ELF-1 (cell line): ENCODE results near the gene SARDH.

ENCODE experiments used
- DNase-seq: peaks from one replicate; pipeline ENCODE4 v3.0.0-alpha.2; 2016; ENCODE audit warnings: low read depth, low spot score

SARDH gene

DNA sequence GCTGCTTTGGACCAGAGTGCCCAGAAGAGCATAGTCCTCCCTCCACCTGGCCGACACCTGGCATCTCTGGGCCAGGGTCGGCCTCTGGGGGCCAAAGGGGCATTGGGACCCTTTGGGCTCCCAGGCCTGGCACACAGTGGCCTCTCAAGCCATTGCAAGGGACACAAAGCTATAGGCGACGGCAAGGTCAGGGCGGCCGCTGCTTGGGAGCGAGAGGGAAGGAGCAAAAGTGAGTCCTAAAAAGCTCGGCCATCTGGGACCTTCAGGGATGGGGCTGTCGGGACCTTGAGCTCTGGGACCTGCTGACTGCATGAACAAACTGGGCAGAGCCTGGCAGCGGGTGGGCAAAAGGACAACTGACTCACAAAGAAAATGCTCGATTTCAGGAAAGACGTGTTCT, 88.1 kb downstream of the SARDH start:
- DNase-seq: no peak

DNA sequence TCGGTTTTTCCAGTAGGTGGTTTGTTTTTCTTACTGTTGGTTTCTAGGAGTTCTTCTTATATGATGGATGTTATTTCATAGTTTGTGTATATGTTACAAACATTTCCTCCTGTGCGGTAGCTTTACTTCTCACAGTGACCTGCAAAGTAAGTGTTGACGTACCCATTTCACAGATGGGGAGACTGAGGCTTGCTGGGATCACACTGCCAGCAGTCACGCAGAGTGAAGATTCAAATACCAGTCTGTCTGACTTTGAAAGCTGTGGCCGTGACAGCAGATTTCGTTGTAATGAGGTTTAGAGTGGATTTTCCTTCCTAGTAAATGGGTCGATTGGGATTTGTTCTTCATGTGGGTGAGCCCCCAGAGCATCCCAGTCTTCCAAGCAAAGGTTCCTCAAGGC, 89.0 kb downstream of the SARDH start:
- no peak for DNase-seq

DNA sequence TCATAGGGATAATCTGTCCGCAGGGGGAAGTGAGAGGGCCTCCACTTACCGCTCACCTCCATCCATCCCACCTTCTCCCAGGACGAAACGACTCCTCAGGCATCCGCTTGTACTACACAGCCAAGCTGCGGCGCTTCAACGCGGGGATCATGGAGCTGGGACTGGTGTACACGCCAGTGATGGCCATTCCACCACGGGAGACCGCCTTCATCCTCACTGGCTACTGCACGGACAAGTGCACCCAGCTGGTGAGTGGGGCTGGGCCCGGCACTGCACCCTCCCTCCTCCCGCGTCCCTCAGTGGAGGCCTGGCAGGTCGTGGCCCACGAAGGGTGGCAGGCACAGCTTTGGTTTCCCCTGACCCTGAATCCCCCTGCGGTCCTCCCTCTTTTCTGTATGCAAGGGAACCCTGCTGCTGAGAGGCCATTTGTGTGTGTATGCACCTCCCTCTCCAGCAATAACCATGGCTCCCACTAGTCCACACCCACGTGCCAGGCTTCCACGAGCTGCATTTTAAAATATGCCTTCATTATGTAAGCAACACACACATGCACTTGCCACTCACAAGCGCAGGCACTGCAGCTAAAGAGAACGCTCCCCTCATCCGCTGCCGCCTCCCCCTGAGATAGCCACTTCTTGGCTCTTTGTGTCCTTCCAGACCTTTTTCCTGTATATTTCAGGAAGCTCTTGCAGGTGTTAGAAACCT, 90.2 kb downstream of the SARDH start:
- no peak for DNase-seq

DNA sequence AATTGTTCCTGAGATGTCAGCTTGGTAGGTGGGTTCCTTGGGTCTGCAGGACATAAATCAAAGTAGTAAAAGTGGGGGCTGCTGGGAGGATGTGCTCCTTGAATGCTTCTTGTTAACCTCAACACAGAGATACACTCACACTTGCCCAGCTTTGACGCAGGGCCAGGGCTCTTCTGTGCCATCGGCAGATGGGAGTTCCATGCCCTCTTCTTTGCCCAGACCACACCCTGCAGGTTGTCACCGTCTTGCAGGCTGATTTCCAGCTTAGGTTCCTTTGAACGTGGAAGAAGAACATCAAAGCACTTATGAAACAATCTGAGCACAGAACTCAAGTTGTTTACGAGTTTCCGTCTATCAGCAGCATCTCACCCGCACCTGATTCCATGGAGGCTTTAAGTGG, 91.0 kb downstream of the SARDH start:
- DNase-seq: no peak

DNA sequence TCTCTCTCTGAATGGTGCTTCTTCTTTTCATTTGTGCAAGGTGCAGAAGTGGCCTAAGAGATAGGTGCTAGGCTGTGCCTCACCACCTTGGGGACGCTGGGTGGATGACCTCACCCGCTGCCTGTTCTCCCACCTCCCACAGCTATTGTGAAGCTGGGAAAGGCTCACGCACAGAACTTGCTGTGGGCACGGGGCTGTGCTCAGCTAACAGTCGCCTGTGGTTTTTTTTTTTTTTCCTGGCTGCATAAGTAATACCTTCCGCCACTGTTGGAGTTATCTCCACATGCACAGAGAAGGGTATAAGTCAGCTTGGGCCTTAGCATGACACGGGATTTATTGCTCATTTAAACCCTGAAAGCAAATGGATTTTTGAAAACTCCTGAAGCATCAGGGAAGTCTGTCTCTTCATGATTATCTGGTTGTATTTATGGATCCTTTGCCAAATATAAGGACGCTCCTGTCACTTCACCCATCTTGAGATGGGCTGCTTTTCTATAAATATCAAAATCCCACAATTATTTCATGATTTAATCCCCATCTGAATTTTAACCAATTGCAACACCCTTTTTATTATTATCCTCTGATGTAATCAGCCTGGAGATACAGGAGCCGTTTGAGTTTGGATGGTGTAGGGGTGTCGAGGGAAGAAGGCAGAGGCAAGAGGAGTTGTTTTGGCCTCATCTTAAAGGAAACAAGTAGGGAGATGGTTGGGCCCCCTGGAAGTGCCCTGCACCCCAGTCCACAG, 93.0 kb downstream of the SARDH start:
- DNase-seq: no peak

DNA sequence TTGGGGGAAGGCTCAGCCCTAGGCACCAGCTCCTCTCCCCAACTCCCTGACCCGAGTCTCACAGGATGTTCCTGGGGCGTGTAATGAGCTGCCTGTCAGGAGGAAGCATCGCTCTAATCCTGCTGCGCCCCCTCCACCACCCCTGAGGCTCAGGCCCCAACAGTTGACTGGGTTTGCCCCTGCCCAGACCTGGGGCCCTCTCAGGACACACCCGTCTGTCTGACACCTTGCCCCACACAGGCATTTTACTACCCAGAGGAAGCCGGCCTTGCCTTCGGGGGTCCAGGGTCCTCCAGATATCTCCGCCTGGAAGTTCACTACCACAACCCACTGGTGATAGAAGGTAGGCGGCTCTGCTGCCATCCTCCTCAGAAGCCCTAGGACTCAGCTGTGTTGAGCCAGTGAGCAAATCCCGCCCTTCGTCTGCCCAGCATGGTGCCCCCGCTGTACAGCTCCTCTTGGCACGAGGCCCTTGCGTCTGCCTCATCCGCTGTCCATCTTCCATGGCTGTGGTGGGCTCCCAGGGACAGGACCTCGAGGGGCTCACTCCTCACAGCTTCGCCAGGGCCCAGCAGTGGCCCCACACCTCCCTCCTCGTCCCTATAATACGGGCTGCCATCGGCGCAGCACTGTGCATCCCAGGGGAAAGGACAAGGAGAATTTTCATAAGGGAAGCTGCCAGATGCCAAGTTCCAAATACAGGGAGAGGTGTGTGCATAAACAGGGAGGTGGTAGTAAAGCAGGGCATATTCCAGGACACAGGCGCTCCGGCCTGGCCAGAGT, 94.0 kb downstream of the SARDH start:
- DNase-seq: no peak

DNA sequence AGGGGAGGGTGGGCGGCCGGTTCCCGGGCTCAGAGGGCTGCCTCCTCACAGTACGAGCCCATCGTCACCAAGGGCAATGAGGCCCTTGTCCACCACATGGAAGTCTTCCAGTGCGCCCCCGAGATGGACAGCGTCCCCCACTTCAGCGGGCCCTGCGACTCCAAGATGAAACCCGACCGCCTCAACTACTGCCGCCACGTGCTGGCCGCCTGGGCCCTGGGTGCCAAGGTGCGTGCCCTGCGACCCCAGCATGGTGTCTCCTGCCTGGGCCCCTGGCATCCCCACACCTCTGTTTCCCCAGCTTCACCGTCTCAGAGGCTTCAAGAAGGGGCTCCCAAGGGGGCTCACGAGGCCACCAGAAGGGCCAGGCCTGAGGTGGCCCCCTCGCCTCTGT, 94.8 kb downstream of the SARDH start:
- DNase-seq: no peak

DNA sequence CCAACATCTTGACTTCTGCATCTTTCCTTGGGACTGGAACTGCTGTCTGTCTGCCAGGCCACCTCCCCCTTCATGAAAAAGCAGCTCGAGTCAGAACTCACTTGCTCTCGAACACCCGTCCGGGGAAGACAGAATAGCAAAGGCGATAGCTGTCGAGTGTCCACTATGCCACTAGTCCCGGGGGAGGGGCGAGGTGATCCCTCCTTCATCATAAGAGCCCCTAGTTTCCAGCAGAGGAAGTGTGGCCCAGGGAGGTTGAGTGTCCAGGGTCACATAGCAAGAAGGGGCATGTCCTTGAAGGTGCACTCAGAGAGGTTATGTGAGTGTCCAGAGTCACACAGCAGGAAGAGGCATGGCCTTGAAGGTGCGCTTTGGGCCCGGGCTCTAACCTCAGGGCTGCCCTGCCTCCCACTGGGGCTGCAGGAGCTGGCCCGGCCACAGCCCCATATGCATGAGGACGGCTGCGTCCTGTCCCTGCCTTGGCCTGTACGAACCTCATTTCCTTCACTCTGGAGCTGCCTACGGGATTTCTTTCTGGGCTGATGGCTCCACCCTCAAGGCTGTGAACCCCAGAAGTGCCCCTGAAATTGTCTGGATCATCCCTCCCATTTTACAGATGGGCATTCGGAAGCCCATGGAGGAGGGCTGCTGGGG, 95.3 kb downstream of the SARDH start:
- no peak for DNase-seq

DNA sequence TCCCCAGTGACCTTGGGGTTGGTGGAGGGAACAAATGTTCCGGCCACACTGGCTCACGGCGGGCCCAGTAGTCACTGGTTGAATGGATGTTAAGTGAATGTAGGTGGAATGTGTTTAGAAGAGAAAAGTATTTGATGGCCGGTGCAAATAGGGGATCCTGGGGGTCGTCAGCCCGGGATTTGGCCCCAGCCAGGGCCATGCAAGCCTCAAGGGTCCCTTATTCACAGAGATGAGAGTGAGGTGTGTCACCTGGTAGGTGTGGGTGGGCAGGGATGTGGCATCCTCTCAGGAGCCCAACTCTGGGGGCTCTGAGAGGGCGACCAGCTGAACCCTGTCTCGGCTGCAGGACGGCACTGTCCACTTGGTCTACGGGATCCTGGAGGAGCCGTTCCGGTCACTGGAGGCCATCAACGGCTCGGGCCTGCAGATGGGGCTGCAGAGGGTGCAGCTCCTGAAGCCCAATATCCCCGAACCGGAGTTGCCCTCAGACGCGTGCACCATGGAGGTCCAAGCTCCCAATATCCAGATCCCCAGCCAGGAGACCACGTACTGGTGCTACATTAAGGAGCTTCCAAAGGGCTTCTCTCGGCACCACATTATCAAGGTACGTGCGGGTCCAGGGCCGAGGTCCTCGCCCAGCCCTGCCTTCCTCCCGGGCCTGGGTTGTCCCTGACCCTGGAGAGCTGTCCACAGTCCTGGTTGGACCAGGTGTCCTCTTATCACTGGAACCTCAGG, 96.1 kb downstream of the SARDH start:
- DNase-seq: no peak

DNA sequence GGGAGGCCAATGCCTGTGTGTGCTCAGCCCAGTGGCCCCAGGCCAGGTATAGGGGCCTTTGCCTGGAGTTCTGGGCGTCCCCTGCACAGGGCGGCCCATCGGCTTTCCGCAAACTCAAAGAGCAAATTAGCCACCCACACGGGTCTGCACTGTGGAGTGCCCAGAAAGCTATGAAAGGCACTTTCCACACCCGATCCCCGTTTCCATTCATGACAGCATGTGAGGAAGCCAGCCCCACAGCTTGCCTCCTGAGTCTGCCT, 96.8 kb downstream of the SARDH start:
- DNase-seq: no peak

DNA sequence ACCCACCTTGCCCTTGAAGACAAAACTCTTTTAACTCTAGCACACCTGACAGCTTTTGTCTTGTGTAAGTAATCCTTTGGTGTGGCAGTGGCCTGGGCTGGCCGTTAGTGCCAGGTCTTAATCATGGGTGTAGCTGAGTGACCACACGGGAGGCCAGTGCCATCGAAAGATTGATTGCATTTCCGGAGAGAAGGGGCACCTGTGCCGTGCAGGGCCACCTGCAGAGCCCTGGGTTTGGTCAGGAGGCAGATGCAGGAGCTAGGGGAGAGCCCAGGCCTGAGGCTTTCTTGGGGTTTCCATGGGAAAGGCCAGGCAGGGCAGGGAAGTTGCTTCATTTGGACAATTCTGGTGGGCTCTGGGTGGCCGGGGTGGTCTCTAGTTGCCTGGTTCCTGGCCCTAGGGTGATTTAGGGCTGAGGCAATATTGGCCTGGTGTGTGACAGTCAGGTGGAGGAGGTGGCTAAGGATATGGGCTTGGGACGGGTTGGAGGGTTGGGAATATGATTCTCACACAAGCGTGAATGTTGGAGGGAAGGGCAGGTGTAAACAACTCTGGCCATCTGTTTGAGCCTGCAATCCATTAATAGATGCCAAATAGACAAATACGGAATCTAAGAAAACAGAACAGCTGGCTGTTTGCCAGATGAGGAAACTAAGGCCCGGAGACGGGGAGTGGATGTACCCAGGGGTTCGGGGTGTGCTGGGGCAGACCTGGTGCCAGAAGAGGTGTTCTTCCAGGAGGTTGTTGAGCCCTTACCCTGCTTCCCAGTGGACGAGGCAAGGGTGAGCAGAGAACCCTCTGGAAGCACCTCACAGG, 97.4 kb downstream of the SARDH start:
- DNase-seq: no peak

DNA sequence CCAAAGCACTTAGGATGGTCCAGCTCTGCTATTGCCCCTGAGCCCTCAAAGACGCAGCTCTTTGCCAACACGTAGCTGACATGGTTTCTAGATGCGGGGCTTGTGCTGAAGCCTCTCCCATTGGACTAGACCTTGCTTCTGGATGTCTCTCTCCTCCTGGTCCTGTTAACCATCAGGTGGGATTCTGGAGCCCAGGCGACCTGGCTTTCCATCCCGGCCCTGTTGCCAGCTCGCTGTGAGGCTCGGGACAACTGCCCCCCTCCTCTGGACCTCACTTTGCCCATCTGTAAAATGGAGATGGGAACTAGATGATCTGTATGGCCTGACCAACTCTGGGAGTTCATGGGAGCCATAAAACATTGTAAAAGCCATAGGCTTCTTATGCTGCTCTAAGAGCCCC, 98.0 kb downstream of the SARDH start:
- no peak for DNase-seq

DNA sequence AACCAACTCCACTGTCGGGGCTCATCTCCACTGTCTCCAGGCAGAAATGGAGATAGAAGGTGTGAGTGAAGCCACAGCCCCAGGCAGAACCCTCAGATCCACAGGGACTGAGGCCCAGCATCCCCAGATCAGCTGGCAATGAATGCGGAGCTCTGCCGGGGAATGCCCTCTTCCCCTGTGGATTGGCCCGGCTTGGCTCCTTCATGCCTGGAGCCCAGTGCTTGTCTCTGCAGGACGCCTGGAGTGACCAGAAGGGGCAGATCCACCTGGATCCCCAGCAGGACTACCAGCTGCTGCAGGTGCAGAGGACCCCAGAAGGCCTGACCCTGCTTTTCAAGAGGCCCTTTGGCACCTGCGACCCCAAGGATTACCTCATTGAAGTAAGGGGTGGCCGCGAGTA, 98.5 kb downstream of the SARDH start:
- no peak for DNase-seq

DNA sequence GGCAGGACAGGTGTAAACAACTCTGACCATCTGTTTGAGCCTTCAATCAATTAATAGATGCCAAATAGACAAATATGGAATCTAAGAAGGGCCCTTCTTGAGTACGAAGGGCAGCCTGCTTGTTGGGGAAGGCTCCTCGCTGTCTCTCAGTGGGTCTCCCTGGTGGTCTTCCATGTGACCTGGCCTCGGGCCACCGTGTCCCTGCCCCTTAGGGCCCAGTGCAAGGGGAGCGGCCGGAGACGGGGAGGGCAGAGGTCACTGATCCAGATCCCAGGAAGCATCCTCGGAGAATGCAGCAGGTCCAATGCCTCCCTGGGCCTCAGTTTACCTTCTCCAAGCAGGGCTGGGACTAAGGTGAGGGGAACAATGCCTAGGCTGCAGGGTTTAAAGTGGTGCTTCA, 99.4 kb downstream of the SARDH start:
- DNase-seq: no peak

DNA sequence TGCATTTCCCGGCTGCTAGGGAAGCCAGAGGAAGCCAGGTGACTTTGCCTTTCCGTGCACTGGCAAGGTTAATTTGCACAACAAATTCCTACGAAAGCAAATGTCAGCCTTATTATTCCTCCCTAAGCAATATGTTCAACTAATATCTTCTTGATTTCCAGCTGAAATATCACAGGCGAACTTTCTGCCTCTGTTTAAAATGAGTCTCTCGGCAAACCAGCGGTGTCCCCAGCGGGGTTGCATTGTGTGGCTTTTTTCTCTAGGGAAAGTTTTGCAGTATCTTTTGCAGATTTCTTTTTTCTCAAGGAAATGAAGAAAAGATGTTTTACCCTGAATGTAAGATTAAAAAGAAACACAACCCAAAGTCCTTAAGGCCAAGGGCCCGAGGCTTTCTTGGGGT, 100.1 kb downstream of the SARDH start:
- DNase-seq: no peak

DNA sequence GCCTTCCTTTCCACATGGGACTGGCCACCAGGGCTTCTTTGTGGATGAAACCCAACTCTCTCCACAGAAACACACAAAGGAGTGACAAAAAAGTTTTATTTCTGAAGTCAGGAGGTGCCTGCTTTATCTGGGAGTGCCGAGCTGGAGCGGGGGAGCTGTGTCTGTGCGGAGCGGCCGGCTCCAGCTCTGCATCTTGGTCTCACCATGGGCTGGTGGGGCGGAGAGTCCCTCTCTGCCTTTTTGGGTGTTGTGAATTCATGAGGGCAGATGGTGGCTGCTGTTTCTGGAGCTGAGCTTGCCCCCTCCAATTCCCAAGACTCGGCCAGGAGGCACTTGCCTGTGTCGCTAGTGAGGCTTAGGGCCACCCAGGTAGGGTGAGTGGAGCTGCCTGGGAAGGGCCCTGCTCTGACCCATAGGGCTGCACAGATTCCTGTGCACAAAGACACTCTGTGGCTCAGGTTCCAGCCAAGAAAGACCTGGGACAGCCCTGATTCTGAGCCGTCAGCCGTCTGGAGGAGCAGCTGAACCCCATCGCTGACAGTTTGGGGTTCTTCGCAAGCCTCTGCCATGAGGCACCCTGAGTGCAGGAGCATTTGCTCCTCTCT, 100.6 kb downstream of the SARDH start:
- DNase-seq: no peak

DNA sequence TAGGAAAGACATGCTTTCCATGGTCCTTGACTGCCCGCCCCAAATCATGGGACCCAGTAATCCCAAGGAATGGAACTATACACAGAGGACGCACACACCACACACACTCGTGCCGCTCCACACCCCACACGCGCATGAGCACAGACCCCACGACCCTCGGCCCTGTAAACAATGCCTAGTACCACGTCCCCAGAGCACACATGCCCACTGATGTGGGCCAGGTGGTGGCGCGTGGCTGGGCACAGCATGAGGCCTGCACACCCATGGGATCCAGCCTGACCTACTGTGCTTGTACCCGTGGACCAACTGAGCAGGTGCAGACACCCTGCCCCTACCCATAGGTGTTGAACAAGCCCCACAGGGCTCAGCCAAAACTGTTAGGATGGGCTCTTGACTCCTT, 101.2 kb downstream of the SARDH start:
- DNase-seq: no peak

DNA sequence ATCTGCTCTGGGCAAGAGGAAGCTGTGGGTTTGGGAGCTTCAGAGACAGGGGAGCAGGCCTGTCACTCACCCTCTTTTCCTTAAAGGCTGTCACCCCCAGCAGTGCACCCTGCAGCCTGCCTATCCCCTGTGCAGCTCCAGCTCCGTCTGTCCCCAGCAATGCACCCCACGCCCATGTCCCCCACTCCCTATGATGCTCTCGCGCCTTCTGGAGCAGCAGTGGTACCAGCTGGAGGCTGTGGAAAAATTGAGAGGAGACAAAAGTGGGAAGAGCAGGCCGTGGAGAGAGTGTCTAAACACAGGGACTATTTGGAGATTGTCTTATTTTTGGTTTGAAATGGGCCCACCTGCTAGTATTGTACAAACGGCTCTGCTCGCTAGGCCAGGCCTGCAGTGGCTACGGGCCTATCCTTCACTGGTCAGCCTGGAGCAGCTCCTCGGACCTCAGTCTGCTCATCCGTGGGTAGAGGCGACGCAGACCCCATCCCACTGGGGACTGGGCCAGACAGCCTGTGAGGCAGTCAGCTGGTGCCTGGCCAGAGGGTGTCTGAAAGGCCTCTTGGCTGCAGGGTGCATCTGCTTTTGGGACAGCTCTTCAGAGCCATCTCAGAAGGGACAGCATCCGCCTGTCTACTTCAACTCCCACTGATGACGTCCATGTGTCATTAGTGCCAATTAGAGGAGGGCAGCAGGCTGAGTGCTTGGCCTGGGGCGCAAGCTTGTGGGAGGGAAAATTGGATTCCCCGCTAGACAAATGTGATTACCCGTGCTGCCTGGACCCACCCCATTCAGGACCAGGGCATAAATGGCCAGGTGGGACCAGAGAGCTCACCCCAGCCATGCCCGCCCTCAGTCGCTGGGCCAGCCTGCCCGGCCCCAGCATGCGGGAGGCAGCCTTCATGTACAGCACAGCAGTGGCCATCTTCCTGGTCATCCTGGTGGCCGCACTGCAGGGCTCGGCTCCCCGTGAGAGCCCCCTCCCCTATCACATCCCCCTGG, 102.3 kb downstream of the SARDH start, which contains the start of gene DBH:
TSS of gene DBH (plus strand) at position 831 of the 999 bp plus-strand sequence. CDS start at position 840, 9 bp downstream.
- DNase-seq: no peak

DNA sequence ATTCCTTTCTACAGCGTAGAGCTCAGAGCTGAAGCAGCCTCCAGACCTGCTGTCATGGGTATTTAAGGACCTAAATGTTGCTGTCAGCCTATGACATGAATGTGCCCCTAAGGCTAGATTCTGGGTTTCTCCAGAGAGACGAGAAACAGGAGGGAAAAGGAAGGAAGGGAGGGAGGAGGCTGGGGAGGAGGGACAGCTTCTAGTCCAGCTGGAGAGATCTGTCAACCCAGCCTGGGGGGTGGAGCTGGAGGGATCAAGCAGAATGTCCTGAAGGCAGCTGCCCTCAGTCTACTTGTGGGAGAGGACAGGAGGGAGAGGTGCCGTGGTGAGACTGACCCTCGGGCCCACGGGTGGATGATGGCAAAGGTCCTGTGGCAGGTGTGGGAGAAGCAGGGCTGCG, 103.1 kb downstream of the SARDH start:
- peak; percentile 43 for DNase-seq
